ENCODE data around the gene MED15.

DNA sequence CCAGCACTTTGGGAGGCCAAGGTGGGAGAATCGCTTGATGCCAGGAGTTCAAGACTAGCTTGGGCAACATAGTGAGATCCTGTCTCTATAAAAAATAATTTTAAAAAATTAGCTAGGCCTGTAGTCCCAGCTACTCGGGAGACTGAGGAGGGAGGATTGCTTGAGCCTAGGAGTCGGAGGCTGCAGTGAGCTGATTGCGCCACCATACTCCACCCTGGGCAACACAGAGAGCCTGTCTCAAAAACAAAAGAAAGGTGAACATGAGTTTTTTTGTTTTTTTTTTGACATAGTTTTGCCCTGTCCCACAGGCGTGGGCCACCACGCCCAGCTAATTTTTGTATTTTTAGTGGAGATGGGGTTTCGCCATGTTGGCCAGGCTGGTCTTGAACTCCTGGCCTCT lies 17.6 kb downstream of the MED15 start:
- TF ChIP-seq, protein P1, sequence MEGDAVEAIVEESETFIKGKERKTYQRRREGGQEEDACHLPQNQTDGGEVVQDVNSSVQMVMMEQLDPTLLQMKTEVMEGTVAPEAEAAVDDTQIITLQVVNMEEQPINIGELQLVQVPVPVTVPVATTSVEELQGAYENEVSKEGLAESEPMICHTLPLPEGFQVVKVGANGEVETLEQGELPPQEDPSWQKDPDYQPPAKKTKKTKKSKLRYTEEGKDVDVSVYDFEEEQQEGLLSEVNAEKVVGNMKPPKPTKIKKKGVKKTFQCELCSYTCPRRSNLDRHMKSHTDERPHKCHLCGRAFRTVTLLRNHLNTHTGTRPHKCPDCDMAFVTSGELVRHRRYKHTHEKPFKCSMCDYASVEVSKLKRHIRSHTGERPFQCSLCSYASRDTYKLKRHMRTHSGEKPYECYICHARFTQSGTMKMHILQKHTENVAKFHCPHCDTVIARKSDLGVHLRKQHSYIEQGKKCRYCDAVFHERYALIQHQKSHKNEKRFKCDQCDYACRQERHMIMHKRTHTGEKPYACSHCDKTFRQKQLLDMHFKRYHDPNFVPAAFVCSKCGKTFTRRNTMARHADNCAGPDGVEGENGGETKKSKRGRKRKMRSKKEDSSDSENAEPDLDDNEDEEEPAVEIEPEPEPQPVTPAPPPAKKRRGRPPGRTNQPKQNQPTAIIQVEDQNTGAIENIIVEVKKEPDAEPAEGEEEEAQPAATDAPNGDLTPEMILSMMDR (IDR thresholded peaks at IDR 0.05) = no peak
- TF ChIP-seq POLR2A (IDR thresholded peaks at IDR 0.05) = no peak
